ENCODE data around the gene VWA2.

- TF ChIP-seq CTCF (IDR thresholded peaks at IDR 0.05) (no peak), POLR2A (IDR thresholded peaks at IDR 0.05) (no peak)
These were observed 11.2 kb downstream of the VWA2 start for GRCh38 chr10:114250236-114250635.

Data from uterus (tissue), 2 donors.